Stimulated activated naive CD4-positive, alpha-beta T cell (primary cell): Measurements from ENCODE around the gene TBCD.

ENCODE experiments used
- DNase-seq, 6 experiments: peaks; one replicate each; lab custom pipeline; 2025; lab: John Stamatoyannopoulos, UW

The TBCD gene

GRCh38 chr17:82751571-82752370 lies at the start of gene TBCD:
TBCD (plus strand) TSS chr17:82752065; CDS start chr17:82752194, 129 bp downstream.
- peak; percentile 83 to 95 (median 93) for DNase-seq

GRCh38 chr17:82702231-82702927 lies 49.5 kb upstream of the TBCD start:
- no peak for DNase-seq

GRCh38 chr17:82703036-82703745 lies 48.7 kb upstream of the TBCD start:
- no peak for DNase-seq

GRCh38 chr17:82703935-82704865 lies 47.7 kb upstream of the TBCD start:
- DNase-seq = no peak

GRCh38 chr17:82704886-82705285 lies 47.0 kb upstream of the TBCD start:
- DNase-seq = no peak

GRCh38 chr17:82705756-82706155 lies 46.1 kb upstream of the TBCD start:
- no peak for DNase-seq

- no peak for DNase-seq
Measured at GRCh38 chr17:82709024-82709675, 42.7 kb upstream of the TBCD start.

GRCh38 chr17:82709676-82710498 lies 42.0 kb upstream of the TBCD start:
- no peak for DNase-seq

GRCh38 chr17:82710499-82711232 lies 41.2 kb upstream of the TBCD start:
- DNase-seq = no peak

GRCh38 chr17:82713071-82713723 lies 38.7 kb upstream of the TBCD start:
- DNase-seq = no peak

GRCh38 chr17:82716203-82717010 lies 35.5 kb upstream of the TBCD start, which contains the start of gene FN3KRP:
FN3KRP (plus strand) TSS chr17:82716706; CDS start chr17:82716756, 50 bp downstream.
- peak; percentile 88 to 95 (median 93) for DNase-seq

- DNase-seq = no peak
Measured at GRCh38 chr17:82718986-82719685, 32.7 kb upstream of the TBCD start.

- DNase-seq = no peak
Measured at GRCh38 chr17:82720204-82720603, 31.7 kb upstream of the TBCD start.

GRCh38 chr17:82722341-82723013 lies 29.4 kb upstream of the TBCD start:
- no peak for DNase-seq

GRCh38 chr17:82723169-82723807 lies 28.6 kb upstream of the TBCD start:
- DNase-seq = no peak

GRCh38 chr17:82726427-82726826 lies 25.4 kb upstream of the TBCD start:
- no peak for DNase-seq
